Duodenal mucosa (tissue), 2 donors: ENCODE measurements around the gene HUWE1.

Experiments
- H3K27ac ChIP-seq: one replicate; pipeline ENCODE4 v1.7.0; 2013; ENCODE audit warnings: low read depth, low read length
- H3K27me3 ChIP-seq, 2 donors: one replicate each; pipeline ENCODE4 v1.7.0; 2013; ENCODE audit warnings: low read length in 2 of 2, control low read depth in 1 of 2; ENCODE audit not compliant: insufficient read depth in 2 of 2, control insufficient read depth in 1 of 2
- H3K36me3 ChIP-seq, 2 donors: one replicate each; pipeline ENCODE4 v1.7.0; 2013; ENCODE audit warnings: low read length in 2 of 2, control low read depth in 1 of 2; ENCODE audit not compliant: insufficient read depth in 2 of 2, control insufficient read depth in 1 of 2
- H3K4me1 ChIP-seq, 2 donors: one replicate each; pipeline ENCODE4 v1.7.0; 2013; ENCODE audit warnings: low read length in 2 of 2, control low read depth in 1 of 2; ENCODE audit not compliant: insufficient read depth in 2 of 2, control insufficient read depth in 1 of 2
- H3K4me3 ChIP-seq, 2 donors: one replicate each; pipeline ENCODE4 v1.7.0; 2013; ENCODE audit warnings: low read length in 2 of 2, low read depth in 1 of 2
- H3K9ac ChIP-seq, 2 donors: one replicate each; pipeline ENCODE4 v1.7.0; 2013; ENCODE audit warnings: low read length in 2 of 2, low read depth in 1 of 2
- H3K9me3 ChIP-seq, 2 donors: one replicate each; pipeline ENCODE4 v1.7.0; 2013; ENCODE audit warnings: low read length in 2 of 2, control low read depth in 1 of 2; ENCODE audit not compliant: control insufficient read depth in 1 of 2

The HUWE1 gene

DNA sequence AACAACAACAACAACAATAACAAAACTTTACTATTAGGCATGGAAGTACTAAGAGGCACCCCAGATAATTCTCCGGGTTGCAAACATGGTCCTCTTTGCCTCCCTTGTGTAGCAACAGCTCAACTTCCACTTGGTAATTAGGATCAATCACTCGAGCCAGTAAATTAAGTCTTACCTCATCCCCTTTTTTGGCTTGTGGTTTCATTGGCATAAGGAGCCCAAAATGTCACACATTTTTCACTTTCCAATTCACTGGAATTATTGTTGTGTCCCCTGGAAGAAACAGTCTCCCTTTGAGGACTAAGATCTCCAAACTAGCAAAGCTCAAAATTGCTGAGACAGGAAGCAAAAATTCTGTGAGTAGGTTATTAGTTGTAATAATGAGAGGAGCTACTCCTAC is 203.1 kb downstream of the HUWE1 start:
- H3K27ac ChIP-seq, result no peak overlapping the region

More for the DNA sequence above, 203.1 kb downstream of the HUWE1 start:
- Histone ChIP-seq H3K9ac (no peak overlapping the region), H3K4me3 (no peak overlapping the region), H3K36me3 (no peaks in the 10 kb centered on the region), H3K4me1 (no peaks in the 10 kb centered on the region), H3K27me3 (no peaks in the 10 kb centered on the region), H3K9me3 (no peaks in the 10 kb centered on the region)
